Memory B cell (primary cell): ENCODE measurements around the gene SLC35B4.
A peak's percentile ranks its signal among the peaks of the same experiment; 100 is the strongest.

Experiments
- ATAC-seq: fragments of 150-1000 bp; cut with Tn5 transposase; 2 replicates; pipeline ENCODE4 v1.10.0; 2021; ENCODE audit warnings: low read depth, mild to moderate bottlenecking, moderate library complexity
- DNase-seq, 2 donors: peaks; one replicate each; pipeline ENCODE4 v3.0.0; 2022; ENCODE audit warnings: low spot score in 2 of 2
- H3K27ac Mint-ChIP-seq: one replicate; pipeline ENCODE4 v1.8.0; 2022; ENCODE audit warnings: mild to moderate bottlenecking, moderate library complexity, mixed read lengths
- H3K27me3 Mint-ChIP-seq: one replicate; pipeline ENCODE4 v1.8.0; 2022; ENCODE audit warnings: mixed read lengths
- H3K36me3 Mint-ChIP-seq: one replicate; pipeline ENCODE4 v1.8.0; 2022; ENCODE audit warnings: mild to moderate bottlenecking, mixed read lengths
- H3K4me1 Mint-ChIP-seq: one replicate; pipeline ENCODE4 v1.8.0; 2022; ENCODE audit warnings: mixed read lengths
- H3K4me3 Mint-ChIP-seq: one replicate; pipeline ENCODE4 v1.8.0; 2022; ENCODE audit warnings: mild to moderate bottlenecking, moderate library complexity, mixed read lengths
- H3K9me3 Mint-ChIP-seq: one replicate; pipeline ENCODE4 v1.8.0; 2022; ENCODE audit warnings: mixed read lengths

SLC35B4 gene

DNA sequence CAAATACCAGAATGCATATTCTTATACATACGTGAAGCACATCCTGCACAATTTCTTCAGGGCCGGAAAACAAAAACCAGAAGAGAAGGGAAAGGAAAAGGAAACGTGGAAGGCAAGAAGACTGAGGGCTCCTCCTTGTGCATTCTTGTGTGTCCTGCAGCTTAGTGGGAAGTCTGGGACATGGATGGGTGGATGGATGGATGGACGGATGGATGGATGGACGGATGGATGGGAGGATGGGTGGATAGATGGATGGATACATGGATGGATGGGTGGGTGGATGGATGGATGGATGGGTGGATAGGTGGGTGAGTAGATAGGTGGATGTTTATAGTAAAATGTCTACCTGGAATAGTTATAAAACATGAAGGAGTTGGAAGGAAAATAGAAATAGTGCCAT, 30.8 kb upstream of the SLC35B4 start:
- H3K27ac Mint-ChIP-seq: no peak overlapping the region
- ATAC-seq (no peak), DNase-seq (no peak)
- no peak overlapping the region for H3K4me3 Mint-ChIP-seq
- peaks cover 17% of the 10 kb centered on the region for H3K27me3 Mint-ChIP-seq
- H3K36me3 Mint-ChIP-seq: no peaks in the 10 kb centered on the region
- no peaks in the 10 kb centered on the region for H3K4me1 Mint-ChIP-seq
- peaks cover 2% of the 10 kb centered on the region for H3K9me3 Mint-ChIP-seq

DNA sequence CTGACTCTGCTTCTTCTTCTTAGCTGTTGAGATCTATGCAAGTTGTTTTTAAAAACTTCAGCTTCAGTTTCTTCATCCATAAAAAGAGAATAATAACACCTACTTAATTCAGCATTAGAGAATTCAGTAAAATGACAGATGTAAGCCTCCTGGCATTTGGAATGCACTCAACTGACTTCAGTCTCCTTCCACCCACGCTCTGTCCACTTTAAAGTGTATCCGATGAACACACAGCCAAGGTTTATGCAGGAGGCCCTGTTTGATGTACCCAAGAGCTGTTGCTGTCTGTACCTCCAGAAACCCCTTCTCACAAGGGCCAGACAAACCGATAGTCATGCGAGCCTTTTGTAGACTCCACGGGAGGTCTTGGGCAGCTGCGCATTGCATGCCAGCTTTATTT, 27.1 kb upstream of the SLC35B4 start:
- H3K9me3 Mint-ChIP-seq: peaks cover 8% of the 10 kb centered on the region
- no peak for DNase-seq

DNA sequence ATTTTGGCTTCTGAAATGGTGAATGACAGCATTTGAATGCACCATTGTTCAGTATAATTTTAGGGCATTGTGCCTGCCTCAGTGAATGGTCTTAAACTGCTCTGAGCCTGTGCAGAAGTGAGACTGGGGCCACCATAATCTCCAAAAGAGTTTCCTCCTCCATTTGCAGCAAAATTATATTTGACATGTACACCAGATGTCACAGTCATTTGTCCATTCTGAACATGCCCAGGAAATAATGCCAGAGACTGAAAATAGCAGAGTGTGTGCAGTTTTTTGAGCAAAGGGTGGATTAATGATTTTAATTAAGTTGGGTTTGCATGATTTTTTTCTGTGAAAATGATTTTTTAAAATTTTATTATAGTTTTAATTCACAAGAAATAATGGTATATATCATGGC, 26.4 kb upstream of the SLC35B4 start:
- Mint-ChIP-seq H3K36me3 (peaks cover 4% of the 10 kb centered on the region), H3K27me3 (peaks cover 19% of the 10 kb centered on the region), H3K4me3 (no peak overlapping the region), H3K9me3 (peaks cover 9% of the 10 kb centered on the region), H3K4me1 (no peaks in the 10 kb centered on the region), H3K27ac (no peak overlapping the region)
- DNase-seq (no peak), ATAC-seq (no peak)

More for the DNA sequence above, 27.1 kb upstream of the SLC35B4 start:
- Mint-ChIP-seq H3K36me3 (peaks cover 3% of the 10 kb centered on the region), H3K27ac (no peak overlapping the region), H3K27me3 (peaks cover 17% of the 10 kb centered on the region), H3K4me3 (no peak overlapping the region), H3K4me1 (no peaks in the 10 kb centered on the region)
- no peak for ATAC-seq

DNA sequence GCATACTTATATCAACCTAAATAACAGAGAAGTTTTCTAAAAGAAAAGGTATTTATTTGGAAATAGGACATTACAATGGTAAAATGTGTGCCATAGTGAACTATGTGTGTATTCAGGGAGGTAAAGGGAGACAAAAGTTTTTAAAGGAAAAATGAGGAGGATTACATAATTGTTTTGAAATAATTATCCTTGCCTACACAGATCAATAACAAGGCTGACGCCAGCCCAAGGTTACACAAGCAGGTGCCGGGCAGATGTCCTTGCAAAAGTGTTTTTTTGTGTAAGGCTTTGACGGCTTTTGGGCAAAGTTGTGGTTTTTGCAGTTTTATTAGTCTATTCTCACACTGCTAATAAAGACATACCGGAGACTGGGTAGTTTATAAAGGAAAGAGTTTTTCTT, 22.7 kb upstream of the SLC35B4 start:
- DNase-seq (no peak), ATAC-seq (no peak)
- H3K27ac Mint-ChIP-seq: no peak overlapping the region
- no peak overlapping the region for H3K4me3 Mint-ChIP-seq
- H3K27me3 Mint-ChIP-seq: peaks cover 13% of the 10 kb centered on the region
- no peaks in the 10 kb centered on the region for H3K4me1 Mint-ChIP-seq
- H3K36me3 Mint-ChIP-seq: peaks cover 4% of the 10 kb centered on the region
- H3K9me3 Mint-ChIP-seq: peaks cover 9% of the 10 kb centered on the region

DNA sequence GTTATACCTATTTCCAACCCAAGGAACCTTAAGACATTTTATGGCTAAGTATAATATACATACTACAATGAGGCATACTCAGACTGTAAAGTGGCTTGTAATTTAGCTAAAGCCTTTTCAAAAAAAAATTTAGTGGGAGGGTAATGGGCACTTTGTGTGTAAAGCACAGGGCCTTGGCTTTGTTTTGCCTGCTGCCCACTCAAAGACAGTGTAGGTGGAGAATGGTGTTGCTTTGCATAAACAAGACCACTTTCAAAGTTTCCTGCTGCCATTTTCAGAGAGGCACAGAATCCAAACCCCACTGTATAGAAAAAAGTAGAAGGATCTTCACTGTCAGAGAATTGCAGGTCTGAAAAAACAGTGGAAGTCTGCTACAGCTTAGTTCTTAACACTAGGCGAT, 21.2 kb upstream of the SLC35B4 start:
- DNase-seq (no peak), ATAC-seq (no peak)
- no peak overlapping the region for H3K4me3 Mint-ChIP-seq
- peaks cover 9% of the 10 kb centered on the region for H3K9me3 Mint-ChIP-seq
- no peak overlapping the region for H3K27ac Mint-ChIP-seq
- H3K4me1 Mint-ChIP-seq: no peaks in the 10 kb centered on the region
- peaks cover 13% of the 10 kb centered on the region for H3K27me3 Mint-ChIP-seq
- H3K36me3 Mint-ChIP-seq: peaks cover 4% of the 10 kb centered on the region

DNA sequence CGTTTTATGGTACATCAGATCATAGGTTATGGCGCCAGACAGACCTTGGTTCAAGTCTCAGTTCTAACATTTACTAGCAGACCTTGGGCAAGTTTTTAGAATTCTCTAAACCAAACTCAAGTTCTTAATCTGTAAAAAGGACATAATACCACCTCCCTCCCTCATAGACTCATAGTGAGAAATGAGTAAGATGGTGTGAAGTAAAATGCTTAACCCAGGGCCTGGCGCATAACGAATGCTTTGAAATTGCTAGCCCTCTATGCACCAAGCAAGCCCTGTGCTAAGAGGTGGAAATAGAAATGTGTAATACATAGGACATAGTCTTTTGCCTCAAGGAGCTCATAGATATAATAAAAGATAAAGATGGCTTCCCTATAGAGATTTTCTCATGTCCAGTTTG, 17.7 kb upstream of the SLC35B4 start:
- Mint-ChIP-seq H3K27me3 (peaks cover 13% of the 10 kb centered on the region), H3K9me3 (peaks cover 3% of the 10 kb centered on the region), H3K4me3 (no peak overlapping the region), H3K27ac (no peak overlapping the region), H3K36me3 (peaks cover 4% of the 10 kb centered on the region), H3K4me1 (no peaks in the 10 kb centered on the region)
- ATAC-seq (no peak), DNase-seq (no peak)

DNA sequence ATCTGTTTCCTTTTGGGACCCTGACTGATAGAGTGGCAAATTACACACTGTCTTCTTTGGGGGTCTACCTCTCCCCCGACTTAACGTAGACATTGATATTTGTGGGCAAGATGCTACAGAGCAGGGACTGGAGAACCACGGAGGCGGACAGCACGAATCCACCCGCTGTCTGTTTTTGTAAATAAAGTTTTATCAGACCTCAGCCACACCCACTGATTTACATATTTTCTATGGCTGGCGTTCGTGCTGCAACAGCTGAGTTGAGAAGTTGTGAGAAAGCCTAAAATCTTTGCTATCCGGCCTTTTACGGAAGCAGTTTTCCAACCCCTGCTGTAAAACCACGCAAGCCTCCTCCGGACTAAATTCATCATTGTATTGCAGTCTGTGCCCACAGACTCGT, 17.2 kb upstream of the SLC35B4 start:
- peaks cover 2% of the 10 kb centered on the region for H3K36me3 Mint-ChIP-seq
- H3K4me3 Mint-ChIP-seq: no peak overlapping the region
- ATAC-seq: no peak
- H3K27me3 Mint-ChIP-seq: peaks cover 13% of the 10 kb centered on the region
- H3K4me1 Mint-ChIP-seq: no peaks in the 10 kb centered on the region
- H3K9me3 Mint-ChIP-seq: peaks cover 2% of the 10 kb centered on the region
- no peak overlapping the region for H3K27ac Mint-ChIP-seq
- DNase-seq: no peak

DNA sequence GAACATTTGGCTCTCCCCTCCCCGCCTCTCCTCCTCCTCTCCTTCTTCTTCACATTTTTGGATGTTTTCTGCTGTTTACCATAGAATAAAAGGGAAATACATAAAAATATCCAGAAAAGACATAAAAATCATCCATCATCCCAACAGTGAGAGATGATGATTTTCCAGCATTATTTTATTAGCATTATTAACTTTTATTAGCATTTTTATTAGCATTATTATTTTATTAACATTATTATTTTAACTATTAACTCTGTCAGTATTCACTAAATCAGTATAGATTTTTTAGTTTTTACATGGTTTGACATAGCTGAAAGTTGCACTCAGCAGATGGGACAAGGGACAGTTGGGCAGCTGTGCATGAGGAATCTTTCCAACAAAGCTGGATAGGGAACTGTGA, 16.2 kb upstream of the SLC35B4 start:
- Mint-ChIP-seq H3K27me3 (peaks cover 11% of the 10 kb centered on the region), H3K4me3 (no peak overlapping the region), H3K36me3 (no peaks in the 10 kb centered on the region), H3K27ac (no peak overlapping the region), H3K4me1 (peaks cover 2% of the 10 kb centered on the region), H3K9me3 (no peaks in the 10 kb centered on the region)
- ATAC-seq (no peak), DNase-seq (no peak)

DNA sequence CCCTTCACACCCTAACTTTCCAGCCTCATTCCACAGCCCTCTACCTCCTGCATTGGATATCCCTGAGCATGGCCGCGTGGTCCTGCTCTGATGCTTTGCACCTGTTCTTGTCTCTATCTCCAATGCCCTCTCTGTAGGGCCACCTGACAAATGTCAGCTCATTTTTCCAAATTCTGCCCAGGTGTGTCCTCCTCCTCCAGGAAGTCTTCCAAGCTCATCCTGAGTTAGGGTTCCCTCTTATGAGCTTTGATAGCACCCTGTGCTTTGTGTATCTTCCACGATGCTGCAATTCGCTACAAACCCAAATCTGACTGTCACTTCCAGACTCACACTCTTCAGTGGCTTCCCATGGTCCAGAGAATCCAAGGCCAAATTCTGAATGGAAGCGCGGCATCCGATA, 14.7 kb upstream of the SLC35B4 start:
- Mint-ChIP-seq H3K27me3 (peaks cover 6% of the 10 kb centered on the region), H3K4me3 (no peak overlapping the region), H3K27ac (no peak overlapping the region), H3K36me3 (no peaks in the 10 kb centered on the region), H3K4me1 (peaks cover 4% of the 10 kb centered on the region), H3K9me3 (no peaks in the 10 kb centered on the region)
- ATAC-seq: no peak
- DNase-seq: no peak

DNA sequence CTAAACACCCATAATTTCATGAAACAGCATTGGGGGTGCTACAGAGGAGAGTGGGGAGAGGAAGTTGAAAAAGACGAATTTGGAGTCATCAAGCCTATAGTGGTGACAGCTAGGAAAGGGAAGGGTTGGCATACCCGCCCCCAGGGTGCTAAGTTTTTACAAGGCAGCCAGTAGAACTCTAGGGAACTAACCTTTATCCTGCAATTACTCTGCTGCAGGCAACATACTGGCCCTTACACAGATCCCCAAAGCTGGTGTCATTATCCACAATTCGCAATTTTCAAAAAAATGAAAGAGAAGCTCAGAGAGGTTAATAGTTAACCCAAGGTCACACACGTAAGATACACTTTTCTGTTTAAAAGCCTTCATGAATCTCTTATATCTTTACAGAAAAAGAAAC, 14.2 kb upstream of the SLC35B4 start:
- H3K27me3 Mint-ChIP-seq: peaks cover 6% of the 10 kb centered on the region
- H3K4me1 Mint-ChIP-seq: peaks cover 4% of the 10 kb centered on the region
- no peak overlapping the region for H3K27ac Mint-ChIP-seq
- H3K36me3 Mint-ChIP-seq: no peaks in the 10 kb centered on the region
- no peak overlapping the region for H3K4me3 Mint-ChIP-seq
- H3K9me3 Mint-ChIP-seq: no peaks in the 10 kb centered on the region
- ATAC-seq (no peak), DNase-seq (no peak)

DNA sequence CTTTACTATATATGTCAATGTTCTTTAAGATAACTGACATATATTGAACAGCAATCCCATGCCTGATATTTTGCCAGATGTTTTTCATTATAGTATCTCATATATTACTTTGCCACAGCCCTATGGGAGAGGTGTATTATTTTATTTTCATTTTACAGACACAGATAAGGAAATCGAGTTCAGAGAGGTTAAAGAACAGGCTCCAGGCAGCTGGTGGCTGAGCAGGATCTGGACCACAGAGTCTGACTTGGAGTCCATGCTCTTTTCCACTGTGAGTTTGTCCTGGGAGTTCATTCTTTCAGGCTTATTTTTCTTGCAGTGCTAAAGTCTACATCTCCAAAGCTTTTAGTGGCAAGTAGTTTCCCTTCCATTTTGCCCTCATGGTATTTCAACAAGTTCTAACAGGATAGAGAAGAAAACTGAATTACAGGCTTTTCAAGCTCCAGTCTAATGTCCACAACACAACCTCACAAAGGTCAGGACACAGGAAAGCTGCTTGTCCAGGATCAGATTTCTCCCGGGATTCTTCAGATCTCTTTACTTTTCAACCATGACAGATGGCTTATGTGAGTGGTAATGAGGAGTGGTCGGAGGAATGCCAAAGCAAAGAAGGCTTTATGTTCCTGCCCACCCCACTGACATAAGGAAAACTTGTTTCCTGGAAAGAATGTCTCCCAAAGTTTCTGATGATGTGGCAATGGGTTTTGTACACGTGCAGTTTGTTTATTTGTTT, 13.1 kb upstream of the SLC35B4 start:
- Mint-ChIP-seq H3K27me3 (peaks cover 4% of the 10 kb centered on the region), H3K27ac (no peak overlapping the region), H3K9me3 (no peaks in the 10 kb centered on the region), H3K4me3 (no peak overlapping the region), H3K36me3 (no peaks in the 10 kb centered on the region), H3K4me1 (peaks cover 4% of the 10 kb centered on the region)
- DNase-seq: no peak
- ATAC-seq: no peak

DNA sequence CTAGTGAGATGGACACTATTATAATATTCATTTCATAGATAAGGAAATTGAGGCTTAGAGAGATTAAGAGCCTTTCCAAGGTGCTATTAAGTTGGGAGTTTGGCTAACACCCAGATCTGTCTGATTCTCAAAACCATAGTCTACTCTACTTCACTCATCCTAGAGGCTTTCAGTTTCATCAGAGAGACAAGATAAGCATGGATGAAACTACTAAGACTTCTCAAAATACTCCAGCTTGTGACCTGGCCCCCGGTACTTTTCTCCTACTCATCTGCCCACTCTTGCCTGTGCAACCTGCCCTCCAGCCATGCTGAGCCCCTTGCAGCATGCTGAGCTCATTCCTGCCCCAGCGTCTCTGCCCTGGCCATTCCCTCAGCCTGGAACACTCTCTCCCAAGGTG, 12.2 kb upstream of the SLC35B4 start:
- Mint-ChIP-seq H3K4me3 (no peak overlapping the region), H3K4me1 (peaks cover 4% of the 10 kb centered on the region), H3K36me3 (no peaks in the 10 kb centered on the region), H3K27me3 (peaks cover 7% of the 10 kb centered on the region), H3K9me3 (peaks cover 1% of the 10 kb centered on the region), H3K27ac (no peak overlapping the region)
- DNase-seq (no peak), ATAC-seq (no peak)

DNA sequence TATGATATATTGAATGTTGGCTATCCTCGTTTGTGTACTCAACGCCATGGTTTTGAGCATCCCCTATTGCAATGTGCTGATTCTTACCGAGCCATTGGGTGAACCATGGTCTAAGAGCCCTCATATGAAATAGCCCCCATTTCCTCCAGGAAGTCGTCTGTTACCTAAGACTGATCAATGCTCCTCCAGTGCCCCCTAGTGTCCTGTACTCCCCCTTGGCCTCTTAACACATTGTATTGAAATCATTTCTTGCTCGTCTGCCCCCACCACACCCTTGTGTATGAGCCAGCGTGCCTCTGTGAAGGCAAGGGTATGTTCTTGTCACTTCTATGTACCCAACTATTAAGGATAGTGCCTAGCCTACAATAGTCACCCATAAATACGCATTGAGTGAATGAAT, 11.2 kb upstream of the SLC35B4 start:
- Mint-ChIP-seq H3K4me3 (no peak overlapping the region), H3K4me1 (peaks cover 4% of the 10 kb centered on the region), H3K27ac (no peak overlapping the region), H3K9me3 (peaks cover 3% of the 10 kb centered on the region), H3K27me3 (peaks cover 9% of the 10 kb centered on the region), H3K36me3 (peaks cover 2% of the 10 kb centered on the region)
- ATAC-seq: peak; percentile 96
- peak; percentile 55 for DNase-seq

DNA sequence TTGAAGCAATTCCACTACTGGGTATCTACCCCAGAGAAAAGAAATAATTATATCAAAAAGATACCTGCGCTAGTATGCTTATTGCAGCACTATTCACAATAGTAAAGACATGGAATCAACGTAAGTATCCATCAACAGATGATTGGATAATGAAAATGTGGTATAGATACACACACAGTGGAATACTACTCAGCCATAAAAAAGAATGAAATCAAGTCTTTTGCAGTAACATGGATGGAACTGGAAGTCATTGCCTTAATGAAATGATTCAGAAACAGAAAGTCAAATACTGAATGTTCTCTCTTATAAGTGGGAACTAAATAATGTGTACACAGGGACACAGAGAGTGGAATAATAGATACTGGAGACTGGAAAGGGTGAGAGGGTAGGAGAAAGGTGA, 7.4 kb upstream of the SLC35B4 start:
- H3K27ac Mint-ChIP-seq: no peak overlapping the region
- peaks cover 4% of the 10 kb centered on the region for H3K4me1 Mint-ChIP-seq
- no peak overlapping the region for H3K4me3 Mint-ChIP-seq
- no peak for ATAC-seq
- peaks cover 3% of the 10 kb centered on the region for H3K9me3 Mint-ChIP-seq
- H3K27me3 Mint-ChIP-seq: peaks cover 4% of the 10 kb centered on the region
- DNase-seq: no peak
- H3K36me3 Mint-ChIP-seq: peaks cover 2% of the 10 kb centered on the region

DNA sequence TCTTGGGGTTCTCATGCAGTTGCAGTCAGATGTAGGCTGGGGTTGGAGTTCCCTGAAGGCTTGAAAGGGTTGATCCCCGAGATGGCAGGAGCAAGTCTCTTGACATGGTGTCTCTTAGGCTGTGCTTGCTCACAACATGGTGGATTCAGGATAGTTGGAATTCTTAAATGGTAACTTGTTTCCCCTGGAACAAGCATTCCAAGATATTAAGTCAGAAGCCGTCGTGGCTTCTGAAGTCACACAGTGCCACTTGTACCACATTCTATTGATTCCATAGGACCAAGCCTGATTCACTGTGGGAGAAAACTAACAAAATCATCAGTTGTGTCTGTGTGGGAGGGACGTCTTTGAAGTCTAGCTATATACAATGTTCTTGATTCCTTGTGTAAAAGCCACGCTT, 3.5 kb upstream of the SLC35B4 start:
- peaks cover 3% of the 10 kb centered on the region for H3K9me3 Mint-ChIP-seq
- peaks cover 4% of the 10 kb centered on the region for H3K27me3 Mint-ChIP-seq
- ATAC-seq: no peak
- peaks cover 2% of the 10 kb centered on the region for H3K36me3 Mint-ChIP-seq
- no peak for DNase-seq
- H3K4me1 Mint-ChIP-seq: peaks cover 7% of the 10 kb centered on the region
- no peak overlapping the region for H3K4me3 Mint-ChIP-seq
- H3K27ac Mint-ChIP-seq: no peak overlapping the region
